IMR-90 (cell line): ENCODE results near the gene JMJD6. TPM values are rescaled to one million over a fixed set of nuclear protein-coding genes. Genes with fewer than 3 reads are reported as not detected.

Source experiments
- ATAC-seq: fragments of 200-7000 bp; cut with Tn5 transposase; 2 replicates; pipeline ENCODE4 v1.9.1; 2020; ENCODE audit warnings: low read depth, mild to moderate bottlenecking, moderate library complexity
- BruUV-seq: library from RNA; stranded (reverse); fragments of 400-500 nt; replicated peaks from 2 replicates; lab custom pipeline; 2021; lab: Mats Ljungman, UMichigan
- CTCF ChIA-PET: fragments of 300-600 bp; formaldehyde crosslinking; extraction: SDS; loops from one replicate; lab custom pipeline; 2021; ENCODE audit warnings: antibody characterized with exemption; lab: Yijun Ruan, JAX
- POLR2A ChIA-PET: fragments of 300-600 bp; sonication (Branson Sonifier 250); formaldehyde crosslinking; loops from one replicate; lab custom pipeline; 2022; ENCODE audit warnings: antibody characterized with exemption; ENCODE audit not compliant: unreplicated experiment; lab: Charles Lee
- DNase-seq: peaks from one replicate; pipeline ENCODE4 v3.0.0; 2013
- H2AFZ ChIP-seq: replicated peaks from 2 replicates; pipeline ENCODE3; 2013; ENCODE audit warnings: low read length, mild to moderate bottlenecking; ENCODE audit not compliant: poor library complexity
- H2AK5ac ChIP-seq: 2 replicates; pipeline ENCODE4 v1.6.1; 2013; ENCODE audit warnings: low read depth, low read length, inconsistent platforms
- H2AK9ac ChIP-seq: replicated peaks from 2 replicates; pipeline ENCODE3; 2013; ENCODE audit warnings: mild to moderate bottlenecking, low read depth, low read length, moderate library complexity; ENCODE audit not compliant: poor library complexity
- H2BK120ac ChIP-seq: 2 replicates; pipeline ENCODE4 v1.6.1; 2013; ENCODE audit warnings: low read depth, low read length, inconsistent platforms
- H2BK15ac ChIP-seq: 3 replicates; pipeline ENCODE4 v1.6.1; 2013; ENCODE audit warnings: low read depth, low read length, inconsistent platforms
- H2BK20ac ChIP-seq: 2 replicates; pipeline ENCODE4 v1.6.1; 2013; ENCODE audit warnings: low read depth, mild to moderate bottlenecking, inconsistent platforms, low read length, moderate library complexity
- H2BK5ac ChIP-seq: 2 replicates; pipeline ENCODE4 v1.6.1; 2013; ENCODE audit warnings: mild to moderate bottlenecking, low read depth, low read length, inconsistent platforms; ENCODE audit not compliant: poor library complexity, severe bottlenecking
- H3K14ac ChIP-seq: replicated peaks from 2 replicates; pipeline ENCODE4 v1.6.1; 2013; ENCODE audit warnings: low read depth, low read length, inconsistent platforms
- H3K18ac ChIP-seq: 2 replicates; pipeline ENCODE4 v1.6.1; 2013; ENCODE audit warnings: low read depth, low read length, control low read depth
- H3K23ac ChIP-seq: 2 replicates; pipeline ENCODE4 v1.6.1; 2013; ENCODE audit warnings: low read depth, low read length, inconsistent platforms
- H3K27ac ChIP-seq: 2 replicates; pipeline ENCODE4 v1.5.1; 2013; ENCODE audit warnings: mild to moderate bottlenecking, control low read depth, low read length; ENCODE audit not compliant: insufficient read depth
- H3K27me3 ChIP-seq: 2 replicates; pipeline ENCODE4 v1.6.1; 2013; ENCODE audit warnings: low read length; ENCODE audit not compliant: control insufficient read depth, insufficient read depth
- H3K36me3 ChIP-seq: 2 replicates; pipeline ENCODE4 v1.6.1; 2013; ENCODE audit warnings: low read length, mixed read lengths; ENCODE audit not compliant: control insufficient read depth, insufficient read depth
- H3K4ac ChIP-seq: 2 replicates; pipeline ENCODE4 v1.6.1; 2013; ENCODE audit warnings: low read depth, low read length, inconsistent platforms
- H3K4me1 ChIP-seq: 2 replicates; pipeline ENCODE4 v1.6.1; 2013; ENCODE audit warnings: low read length, mixed read lengths; ENCODE audit not compliant: control insufficient read depth, insufficient read depth
- H3K4me2 ChIP-seq: 2 replicates; pipeline ENCODE4 v1.6.1; 2013; ENCODE audit warnings: low read depth, mild to moderate bottlenecking, control low read depth, low read length, moderate library complexity
- H3K4me3 ChIP-seq: 2 replicates; pipeline ENCODE4 v1.5.1; 2013; ENCODE audit warnings: low read depth, mild to moderate bottlenecking, control low read depth, low read length, moderate library complexity; ENCODE audit not compliant: insufficient read depth
- H3K56ac ChIP-seq: 2 replicates; pipeline ENCODE4 v1.6.1; 2013; ENCODE audit warnings: low read length, inconsistent platforms; ENCODE audit not compliant: insufficient read depth; ENCODE audit errors: extremely low read depth
- H3K79me1 ChIP-seq, 2 experiments: 2 replicates each; pipeline ENCODE4 v1.6.1; 2013; ENCODE audit warnings: low read length in 2 of 2, inconsistent platforms in 1 of 2, low read depth in 1 of 2
- H3K9ac ChIP-seq: 2 replicates; pipeline ENCODE4 v1.6.1; 2013; ENCODE audit warnings: low read depth, low read length, control low read depth
- H3K9me1 ChIP-seq: 2 replicates; pipeline ENCODE4 v1.6.1; 2013; ENCODE audit warnings: low read length, inconsistent platforms; ENCODE audit not compliant: insufficient read depth
- H3K9me3 ChIP-seq: 2 replicates; pipeline ENCODE4 v1.6.1; 2013; ENCODE audit warnings: low read length; ENCODE audit not compliant: control insufficient read depth, insufficient read depth
- H4K20me1 ChIP-seq: 2 replicates; pipeline ENCODE4 v1.6.1; 2013; ENCODE audit warnings: low read length, inconsistent platforms; ENCODE audit not compliant: insufficient read depth
- H4K5ac ChIP-seq: 2 replicates; pipeline ENCODE4 v1.6.1; 2013; ENCODE audit warnings: mild to moderate bottlenecking, low read depth, low read length, control low read depth
- H4K8ac ChIP-seq, 2 experiments: 2 replicates each; pipeline ENCODE4 v1.6.1; 2013; ENCODE audit warnings: low read depth in 2 of 2, low read length in 2 of 2, control low read depth in 1 of 2, inconsistent platforms in 1 of 2
- H4K91ac ChIP-seq: 2 replicates; pipeline ENCODE4 v1.6.1; 2013; ENCODE audit warnings: low read depth, low read length, inconsistent platforms; ENCODE audit not compliant: insufficient read depth
- BHLHE40 ChIP-seq: fragments of 150-350 bp; IDR thresholded peaks from 2 replicates; pipeline ENCODE4 v1.6.1; 2016; ENCODE audit warnings: mild to moderate bottlenecking, low read depth, low read length
- CEBPB ChIP-seq: IDR thresholded peaks from 2 replicates; pipeline ENCODE4 v1.6.1; 2012; ENCODE audit warnings: low read depth, low read length, improper control_type of control experiment
- FOS ChIP-seq: fragments of 150-350 bp; IDR thresholded peaks from 2 replicates; pipeline ENCODE4 v1.6.1; 2016; ENCODE audit warnings: low read depth, low read length
- MAFK ChIP-seq: IDR thresholded peaks from 2 replicates; pipeline ENCODE4 v1.6.1; 2012; ENCODE audit warnings: low read depth, low read length, improper control_type of control experiment
- MAZ ChIP-seq: IDR thresholded peaks from 2 replicates; pipeline ENCODE4 v1.6.1; 2012; ENCODE audit warnings: low read depth, mild to moderate bottlenecking, low read length, improper control_type of control experiment, moderate library complexity, borderline replicate concordance
- NFE2L2 ChIP-seq: fragments of 150-350 bp; IDR thresholded peaks from 2 replicates; pipeline ENCODE4 v1.6.1; 2016; ENCODE audit warnings: low read depth, mild to moderate bottlenecking, low read length
- POLR2A ChIP-seq: IDR thresholded peaks from 2 replicates; pipeline ENCODE4 v1.6.1; 2012; ENCODE audit warnings: mild to moderate bottlenecking, low read depth, low read length
- RAD21 ChIP-seq: IDR thresholded peaks from 2 replicates; pipeline ENCODE4 v1.6.1; 2012; ENCODE audit warnings: low read length, improper control_type of control experiment
- RCOR1 ChIP-seq: IDR thresholded peaks from 2 replicates; pipeline ENCODE4 v1.6.1; 2012; ENCODE audit warnings: mild to moderate bottlenecking, low read length, improper control_type of control experiment; ENCODE audit not compliant: insufficient replicate concordance
- WGBS, 2 experiments: methylation state at CpG; one replicate each; pipeline versions ENCODE4 v1.1.5 to v1.1.7; 2013; ENCODE audit warnings: missing lambda C conversion rate in 2 of 2; ENCODE audit not compliant: insufficient read length in 1 of 2; ENCODE audit errors: extremely low coverage in 2 of 2; 5-methylcytosine and 5-hydroxymethylcytosine counted together
- dilution Hi-C: fragments of 300-500 bp; cut with HindIII; formaldehyde crosslinking; loops from one replicate; pipeline ENCODE4 v1.14.3; 2018; ENCODE audit warnings: low sequenced_read_pairs; ENCODE audit not compliant: unreplicated experiment
- in situ Hi-C: fragments of 300-500 bp; cut with MboI; formaldehyde crosslinking; loops from 3 replicates; pipeline ENCODE4 v1.14.3; 2019; ENCODE audit warnings: low sequenced_read_pairs, inconsistent platforms, mixed read lengths
- intact Hi-C: fragments of 100-400 bp; cut with micrococcal nuclease; formaldehyde crosslinking; loops from 2 replicates; pipeline ENCODE4 v1.10.0; 2022
- polyA plus RNA-seq, 3 experiments: library from polyadenylated mRNA; depleted of rRNA; stranded (reverse); fragments of >200 nt; gene quantifications; 2 replicates each; pipeline ENCODE4 v1.2.3, GENCODE V29; 2012; ENCODE audit warnings: low replicate concordance in 1 of 3
- total RNA-seq: library from RNA; depleted of rRNA; stranded (reverse); fragments of >200 nt; gene quantifications from 2 replicates; pipeline ENCODE4 v1.2.3, GENCODE V29; 2012
- TF ChIP-seq, protein P1 (sequence below): fragments of 150-350 bp; IDR thresholded peaks from 2 replicates; pipeline ENCODE4 v1.6.1; 2017; ENCODE audit warnings: mild to moderate bottlenecking, antibody characterized with exemption, low read length, low read depth

JMJD6 gene
- total and polyA plus RNA-seq, 2 of the 4 experiments (the other 2 are of a cell fraction): 24.4 to 33.7 TPM

DNA sequence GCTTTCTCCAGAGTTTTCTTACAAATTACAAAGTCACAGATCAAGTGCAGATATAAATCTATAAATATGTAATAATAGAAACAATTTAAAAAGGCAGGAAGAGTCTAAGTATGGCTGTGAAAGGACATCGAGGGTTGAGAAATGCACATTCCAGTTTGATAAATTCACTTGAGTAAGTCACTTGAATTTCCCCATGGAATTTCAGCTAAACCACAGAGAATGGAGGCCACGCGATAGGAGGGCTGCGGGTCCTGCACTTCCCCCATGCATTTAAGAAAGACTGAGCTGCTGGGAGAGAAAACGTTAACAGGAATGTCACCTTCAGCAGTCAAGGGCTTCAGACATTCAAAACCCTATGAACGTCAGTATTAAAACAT, 9.6 kb downstream of the JMJD6 start:
- H4K5ac ChIP-seq: peak overlapping the region; percentile 24
- peak overlapping the region; percentile 92; the same call in 1 of the 2 replicates for H3K23ac ChIP-seq
- peak overlapping the region; percentile 70 for H4K91ac ChIP-seq
- H3K18ac ChIP-seq: peak overlapping the region; percentile 59
- TF ChIP-seq NFE2L2: no peak
- TF ChIP-seq FOS: peak; percentile 19; the same call in 1 of the 2 replicates
- TF ChIP-seq RAD21: no peak
- TF ChIP-seq, protein P1, sequence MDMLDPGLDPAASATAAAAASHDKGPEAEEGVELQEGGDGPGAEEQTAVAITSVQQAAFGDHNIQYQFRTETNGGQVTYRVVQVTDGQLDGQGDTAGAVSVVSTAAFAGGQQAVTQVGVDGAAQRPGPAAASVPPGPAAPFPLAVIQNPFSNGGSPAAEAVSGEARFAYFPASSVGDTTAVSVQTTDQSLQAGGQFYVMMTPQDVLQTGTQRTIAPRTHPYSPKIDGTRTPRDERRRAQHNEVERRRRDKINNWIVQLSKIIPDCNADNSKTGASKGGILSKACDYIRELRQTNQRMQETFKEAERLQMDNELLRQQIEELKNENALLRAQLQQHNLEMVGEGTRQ: no peak
- peak; percentile 83 for TF ChIP-seq CEBPB
- no peak for TF ChIP-seq MAFK
- peak; percentile 13; the same call in 1 of the 2 replicates for TF ChIP-seq BHLHE40
- TF ChIP-seq MAZ: peak; percentile 29; the same call in 1 of the 2 replicates
- peak; percentile 58 for TF ChIP-seq POLR2A
- TF ChIP-seq RCOR1: no peak
- intact Hi-C loops (loop anchor here (1.0 kb wide), 1 partner anchor 9 kb away; the partner anchor contains the start of genes JMJD6 and METTL23), dilution Hi-C loops (no loop called here), in situ Hi-C loops (no loop called here)
- no peaks in the 10 kb centered on the region for H3K9me3 ChIP-seq
- H3K14ac ChIP-seq: peak overlapping the region; percentile 83
- peak overlapping the region; percentile 79 for H3K56ac ChIP-seq
- CTCF ChIA-PET: interaction anchor here (0.9 kb wide), 1 partner anchor 35 kb away, joined by 4 read pairs; no protein-coding TSS in a partner anchor
- H4K20me1 ChIP-seq: peaks cover 44% of the 10 kb centered on the region
- BruUV-seq: no TSS peak
- H3K27me3 ChIP-seq: no peaks in the 10 kb centered on the region
- peak overlapping the region; percentile 86 for H3K27ac ChIP-seq
- H3K4me3 ChIP-seq: no peak overlapping the region
- H3K9me1 ChIP-seq: peaks cover 7% of the 10 kb centered on the region
- H2BK20ac ChIP-seq: peak overlapping the region; percentile 80
- H2AK9ac ChIP-seq: peak overlapping the region; percentile 95
- peak overlapping the region; percentile 25 to 94 for H4K8ac ChIP-seq
- peak overlapping the region; percentile 11; the same call in 2 of the 3 replicates for H2BK15ac ChIP-seq
- peak overlapping the region; percentile 87 for H2BK5ac ChIP-seq
- H3K4me2 ChIP-seq: peak overlapping the region; percentile 20
- peaks cover 50% of the 10 kb centered on the region for H3K36me3 ChIP-seq
- peaks cover 12% of the 10 kb centered on the region for H3K4me1 ChIP-seq
- peak overlapping the region; percentile 89 for H2BK120ac ChIP-seq
- no peak overlapping the region for H2AFZ ChIP-seq
- H3K4ac ChIP-seq: peak overlapping the region; percentile 88
- peak; percentile 66 for ATAC-seq
- peak overlapping the region; percentile 88 for H2AK5ac ChIP-seq
- WGBS, 2 experiments: no CpG with 5 or more reads among the region's 6 CpGs
- POLR2A ChIA-PET: interaction anchor here (0.6 to 1.2 kb wide), 3 partner anchors 9 to 20 kb away, joined by 3 read pairs; partner anchors contain the start of genes JMJD6 and METTL23
- peak; percentile 93 for DNase-seq
- peaks cover 48 to 79% of the 10 kb centered on the region in 2 experiments for H3K79me1 ChIP-seq
- peak overlapping the region; percentile 9; the same call in 1 of the 2 replicates for H3K9ac ChIP-seq
